ENCODE measurements around the gene KSR1. TPM values are rescaled to one million over a fixed set of nuclear protein-coding genes. Genes with fewer than 3 reads are reported as not detected.

The KSR1 gene
- total and polyA plus RNA-seq, 9 of the 15 experiments (the other 6 are each of a cell fraction or from before 2014, with no cell fraction given): 1.4 to 51.7 (median 18.4) TPM

- TF ChIP-seq CBFB (CRISPR knock-in tag; IDR thresholded peaks at IDR 0.05): no peak
- TF ChIP-seq ARNT (IDR thresholded peaks at IDR 0.05): no peak
- peak; percentile 86 for TF ChIP-seq ZNF592 (IDR thresholded peaks at IDR 0.05)
- TF ChIP-seq ZNF398 (CRISPR knock-in tag; IDR thresholded peaks at IDR 0.05): no peak
- peak in 1 of 2 experiments; percentile 5; a peak in 1 of 4 replicates for TF ChIP-seq MNT (conservative IDR thresholded peaks at IDR 0.05)
- peak; percentile 68 for TF ChIP-seq MAFG (tag; conservative IDR thresholded peaks at IDR 0.05)
- no peak for TF ChIP-seq MBD2 (IDR thresholded peaks at IDR 0.05; ENCODE audit: borderline replicate concordance, low read depth)
- 0 out of 2 replicates have a peak, but pooled peaks have one; percentile 11 for TF ChIP-seq RREB1 (CRISPR knock-in tag; IDR thresholded peaks at IDR 0.05)
- TF ChIP-seq ATF3 (IDR thresholded peaks at IDR 0.05): no peak
- TF ChIP-seq ATF3 (CRISPR knock-in tag; conservative IDR thresholded peaks at IDR 0.05): no peak
- 0 out of 2 replicates have a peak, but pooled peaks have one; percentile 34 for TF ChIP-seq ZNF175 (CRISPR knock-in tag; IDR thresholded peaks at IDR 0.05; ENCODE audit: low read depth)
These were observed 110.7 kb downstream of the KSR1 start (continued) for GRCh38 chr17:27566671-27567562.
